HUES48 (cell line): ENCODE data around the gene HIGD1C.
A peak's percentile ranks its signal among the peaks of the same experiment; 100 is the strongest.
"Not testable (repeated sequence)": the region's sequence is repeated elsewhere in the genome, so short reads cannot be mapped to it uniquely, and the experiment has no call there.

ENCODE experiments used
- H3K27ac ChIP-seq: one replicate; pipeline ENCODE4 v1.7.0; 2013; ENCODE audit warnings: low read depth, low read length, inconsistent platforms
- H3K27me3 ChIP-seq: 2 replicates; pipeline ENCODE4 v1.6.1; 2013; ENCODE audit warnings: mild to moderate bottlenecking, low read length; ENCODE audit not compliant: control insufficient read depth, insufficient read depth
- H3K36me3 ChIP-seq: 2 replicates; pipeline ENCODE4 v1.6.1; 2013; ENCODE audit warnings: low read length; ENCODE audit not compliant: control insufficient read depth, insufficient read depth
- H3K4me1 ChIP-seq: 2 replicates; pipeline ENCODE4 v1.6.1; 2013; ENCODE audit warnings: mild to moderate bottlenecking, low read length; ENCODE audit not compliant: control insufficient read depth, insufficient read depth
- H3K4me3 ChIP-seq: 2 replicates; pipeline ENCODE4 v1.5.1; 2013; ENCODE audit warnings: mild to moderate bottlenecking, low read depth, low read length
- H3K9ac ChIP-seq: 2 replicates; pipeline ENCODE4 v1.6.1; 2013; ENCODE audit warnings: mild to moderate bottlenecking, low read depth, low read length, moderate library complexity
- H3K9me3 ChIP-seq: 2 replicates; pipeline ENCODE4 v1.6.1; 2013; ENCODE audit warnings: low read length; ENCODE audit not compliant: control insufficient read depth, insufficient read depth

HIGD1C gene

GRCh38 chr12:51001799-51002198, 49.5 kb downstream of the HIGD1C start:
- Histone ChIP-seq H3K9me3 (no peaks in the 10 kb centered on the region), H3K36me3 (peaks cover 50% of the 10 kb centered on the region), H3K4me3 (no peak overlapping the region), H3K9ac (no peak overlapping the region), H3K4me1 (peaks cover 12% of the 10 kb centered on the region; the same call in 1 of the 2 replicates), H3K27ac (no peak overlapping the region), H3K27me3 (no peaks in the 10 kb centered on the region)

- Histone ChIP-seq H3K9ac (no peak overlapping the region), H3K9me3 (no peaks in the 10 kb centered on the region), H3K4me3 (no peak overlapping the region), H3K27ac (no peak overlapping the region), H3K36me3 (peaks cover 48% of the 10 kb centered on the region), H3K4me1 (peaks cover 22% of the 10 kb centered on the region), H3K27me3 (no peaks in the 10 kb centered on the region)
Observed at GRCh38 chr12:51004504-51004903, 52.2 kb downstream of the HIGD1C start.

- H3K9ac ChIP-seq: no peak overlapping the region
- H3K27me3 ChIP-seq: no peaks in the 10 kb centered on the region
- no peak overlapping the region for H3K4me3 ChIP-seq
- H3K36me3 ChIP-seq: peaks cover 44% of the 10 kb centered on the region
- H3K27ac ChIP-seq: no peak overlapping the region
- peaks cover 22% of the 10 kb centered on the region for H3K4me1 ChIP-seq
- no peaks in the 10 kb centered on the region for H3K9me3 ChIP-seq
Observed at GRCh38 chr12:51005030-51005429, 52.7 kb downstream of the HIGD1C start.

GRCh38 chr12:51005671-51006070, 53.3 kb downstream of the HIGD1C start:
- H3K4me3 ChIP-seq: no peak overlapping the region
- H3K36me3 ChIP-seq: peaks cover 37% of the 10 kb centered on the region
- H3K27ac ChIP-seq: no peak overlapping the region
- H3K4me1 ChIP-seq: peaks cover 22% of the 10 kb centered on the region
- no peaks in the 10 kb centered on the region for H3K9me3 ChIP-seq
- no peak overlapping the region for H3K9ac ChIP-seq
- no peaks in the 10 kb centered on the region for H3K27me3 ChIP-seq

GRCh38 chr12:51008329-51009055, 56.1 kb downstream of the HIGD1C start:
- Histone ChIP-seq H3K9ac (no peak overlapping the region), H3K27me3 (no peaks in the 10 kb centered on the region), H3K4me3 (no peak overlapping the region), H3K9me3 (no peaks in the 10 kb centered on the region), H3K4me1 (peaks cover 22% of the 10 kb centered on the region), H3K27ac (peak overlapping the region; percentile 33), H3K36me3 (peaks cover 36% of the 10 kb centered on the region)

GRCh38 chr12:51009056-51009440, 56.7 kb downstream of the HIGD1C start:
- Histone ChIP-seq H3K36me3 (peaks cover 34% of the 10 kb centered on the region), H3K4me1 (peaks cover 22% of the 10 kb centered on the region), H3K9me3 (no peaks in the 10 kb centered on the region), H3K4me3 (no peak overlapping the region), H3K27me3 (no peaks in the 10 kb centered on the region), H3K27ac (peak overlapping the region; percentile 33), H3K9ac (no peak overlapping the region)

- Histone ChIP-seq H3K4me1 (peaks cover 10% of the 10 kb centered on the region), H3K9ac (no peak overlapping the region), H3K36me3 (peaks cover 16% of the 10 kb centered on the region), H3K4me3 (no peak overlapping the region), H3K27me3 (no peaks in the 10 kb centered on the region), H3K27ac (no peak overlapping the region), H3K9me3 (no peaks in the 10 kb centered on the region)
Observed at GRCh38 chr12:51011955-51012354, 59.6 kb downstream of the HIGD1C start.

GRCh38 chr12:51012570-51013236, 60.4 kb downstream of the HIGD1C start:
- H3K9me3 ChIP-seq: no peaks in the 10 kb centered on the region
- H3K9ac ChIP-seq: no peak overlapping the region
- H3K4me1 ChIP-seq: peaks cover 10% of the 10 kb centered on the region
- H3K36me3 ChIP-seq: peaks cover 8% of the 10 kb centered on the region
- no peak overlapping the region for H3K4me3 ChIP-seq
- no peaks in the 10 kb centered on the region for H3K27me3 ChIP-seq
- no peak overlapping the region for H3K27ac ChIP-seq

- Histone ChIP-seq H3K9me3 (no peaks in the 10 kb centered on the region), H3K27ac (no peak overlapping the region), H3K4me1 (peaks cover 10% of the 10 kb centered on the region), H3K36me3 (peaks cover under 1% of the 10 kb centered on the region; the same call in 1 of the 2 replicates), H3K9ac (no peak overlapping the region), H3K27me3 (no peaks in the 10 kb centered on the region), H3K4me3 (no peak overlapping the region)
Observed at GRCh38 chr12:51013441-51013840, 61.1 kb downstream of the HIGD1C start.

GRCh38 chr12:51014467-51014866, 62.1 kb downstream of the HIGD1C start:
- not testable (repeated sequence) for H3K4me3 ChIP-seq, H3K4me1 ChIP-seq, H3K9ac ChIP-seq, H3K9me3 ChIP-seq, H3K27ac ChIP-seq, H3K27me3 ChIP-seq, H3K36me3 ChIP-seq

GRCh38 chr12:51017452-51017851, 65.1 kb downstream of the HIGD1C start:
- no peaks in the 10 kb centered on the region for H3K36me3 ChIP-seq
- H3K27me3 ChIP-seq: no peaks in the 10 kb centered on the region
- no peak overlapping the region for H3K27ac ChIP-seq
- no peak overlapping the region for H3K9ac ChIP-seq
- H3K4me1 ChIP-seq: no peaks in the 10 kb centered on the region
- no peak overlapping the region for H3K4me3 ChIP-seq
- H3K9me3 ChIP-seq: no peaks in the 10 kb centered on the region
